NCI-H1436 treated with DMSO at 0.1 percent for 48 hours (cell line): ENCODE measurements around the gene CR2.
"Not testable (repeated sequence)": the region's sequence is repeated elsewhere in the genome, so short reads cannot be mapped to it uniquely, and the experiment has no call there.

ENCODE experiments used
- DNase-seq: peaks from one replicate; lab custom pipeline; 2025; lab: John Stamatoyannopoulos, UW

CR2 gene

DNA sequence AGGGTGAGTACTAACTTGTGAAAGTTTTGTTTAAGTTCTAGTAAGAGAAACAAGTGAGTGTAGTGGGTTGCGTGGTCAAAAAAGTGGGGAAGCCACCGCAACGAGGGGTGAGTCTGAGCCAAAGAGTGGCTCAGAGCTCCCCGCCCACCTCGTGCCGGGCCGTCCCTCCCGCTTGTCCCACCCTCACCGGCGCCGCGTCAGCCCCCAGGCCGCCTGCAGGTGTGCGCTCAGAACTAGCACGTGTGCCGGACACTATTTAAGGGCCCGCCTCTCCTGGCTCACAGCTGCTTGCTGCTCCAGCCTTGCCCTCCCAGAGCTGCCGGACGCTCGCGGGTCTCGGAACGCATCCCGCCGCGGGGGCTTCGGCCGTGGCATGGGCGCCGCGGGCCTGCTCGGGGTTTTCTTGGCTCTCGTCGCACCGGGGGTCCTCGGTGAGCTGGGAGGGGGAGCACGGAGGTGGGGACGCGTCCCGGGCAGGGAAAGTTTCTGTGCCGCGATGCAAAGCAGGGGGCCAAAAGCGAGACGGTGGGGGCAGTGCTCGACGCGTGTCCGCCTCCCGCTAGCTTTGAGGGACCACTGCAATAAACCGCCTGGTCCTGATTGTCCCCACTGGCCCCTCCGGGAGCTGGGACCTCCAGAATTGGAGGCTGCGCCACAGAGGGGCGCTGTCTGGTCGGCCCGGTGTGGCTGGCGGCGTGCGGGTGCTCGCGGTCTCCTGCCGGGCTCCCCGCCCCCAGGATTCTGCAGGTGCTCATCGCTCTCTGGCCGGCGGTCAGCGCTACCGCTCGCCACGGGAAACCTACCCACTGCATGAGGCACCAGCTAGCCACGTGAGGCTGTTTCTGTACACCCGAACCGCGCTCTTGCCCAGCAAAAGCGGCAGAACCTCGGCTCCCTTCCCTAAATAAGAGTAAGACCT, at the start of gene CR2:
Gene CR2, plus strand, starts transcription at position 283 of the 919 bp plus-strand sequence. Its CDS starts 91 bp downstream, at position 374.
- no peak for DNase-seq

DNA sequence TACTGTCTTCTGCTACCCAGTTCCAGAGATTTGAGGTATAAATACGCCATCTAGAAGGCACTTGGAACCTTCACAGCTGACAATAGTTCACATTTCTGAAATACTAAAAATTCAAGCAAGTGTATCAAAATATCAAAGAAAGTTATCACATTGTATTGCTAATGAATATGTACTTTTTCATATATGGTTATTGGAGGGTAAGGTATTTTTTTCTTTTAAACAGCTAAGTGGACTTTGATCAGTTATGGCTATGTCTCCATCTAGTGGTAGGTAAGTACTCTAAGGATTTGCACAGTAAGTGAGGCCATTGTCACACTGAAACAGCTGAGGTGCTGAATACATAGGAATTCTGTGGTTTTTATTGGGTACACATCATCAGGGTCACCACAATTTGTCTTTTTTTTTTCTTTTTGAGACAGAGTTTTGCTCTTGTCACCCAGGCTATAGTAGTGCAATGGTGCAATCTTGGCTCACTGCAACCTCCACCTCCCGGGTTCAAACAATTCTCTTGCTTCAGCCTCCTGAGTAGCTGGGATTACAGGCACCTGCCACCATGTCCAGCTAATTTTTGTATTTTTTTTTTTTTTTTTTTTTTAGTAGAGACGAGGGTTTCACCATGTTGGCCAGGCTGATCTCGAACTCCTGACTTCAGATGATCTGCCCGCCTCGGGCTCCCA, 49.1 kb upstream of the CR2 start:
- DNase-seq, result peak; percentile 41

DNA sequence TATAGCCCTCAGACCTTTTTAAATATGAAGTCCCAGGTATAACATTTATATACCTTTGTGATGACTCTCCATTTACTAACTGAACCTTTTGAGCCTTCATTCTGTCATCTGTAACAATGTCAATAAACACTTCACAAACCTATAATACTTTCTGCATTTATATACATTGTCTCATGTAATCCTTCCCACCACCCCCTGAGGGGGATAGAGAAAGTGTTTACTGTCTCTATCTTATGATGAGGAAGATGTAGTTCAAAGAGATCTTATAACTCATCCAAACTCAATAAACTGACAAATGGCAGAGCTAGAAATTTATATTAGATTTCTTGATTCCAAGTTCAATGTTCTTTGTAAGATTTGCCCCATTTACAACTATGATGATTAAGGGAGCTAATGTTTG, 48.3 kb upstream of the CR2 start:
- no peak for DNase-seq

- no peak for DNase-seq
Measured at GRCh38 chr1:207407655-207408260, 46.4 kb upstream of the CR2 start.

- DNase-seq, result no peak
Measured at GRCh38 chr1:207412845-207413244, 41.3 kb upstream of the CR2 start.

- DNase-seq, result no peak
Measured at GRCh38 chr1:207414606-207415108, 39.5 kb upstream of the CR2 start.

DNA sequence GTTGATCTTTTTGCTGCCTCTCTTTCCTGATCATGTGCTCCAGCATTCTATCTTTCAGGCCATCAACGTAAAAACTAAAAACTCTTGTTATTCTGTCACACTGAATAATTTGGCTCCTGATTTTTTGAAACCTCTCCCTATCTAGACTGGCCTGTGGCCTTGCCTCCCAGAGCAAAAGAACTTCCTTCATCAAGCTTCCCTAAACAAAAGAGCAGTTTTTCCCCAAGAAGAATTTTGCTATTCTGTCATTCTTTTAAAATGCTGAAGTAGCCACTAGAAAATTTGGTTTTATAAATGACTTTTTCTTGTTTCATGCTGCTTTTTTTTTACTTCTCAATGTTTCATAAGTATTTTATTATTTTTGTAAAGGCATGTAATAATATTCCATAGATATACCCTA, 37.1 kb upstream of the CR2 start:
- DNase-seq, result no peak

- no peak for DNase-seq
Measured at GRCh38 chr1:207418351-207418750, 35.8 kb upstream of the CR2 start.

DNA sequence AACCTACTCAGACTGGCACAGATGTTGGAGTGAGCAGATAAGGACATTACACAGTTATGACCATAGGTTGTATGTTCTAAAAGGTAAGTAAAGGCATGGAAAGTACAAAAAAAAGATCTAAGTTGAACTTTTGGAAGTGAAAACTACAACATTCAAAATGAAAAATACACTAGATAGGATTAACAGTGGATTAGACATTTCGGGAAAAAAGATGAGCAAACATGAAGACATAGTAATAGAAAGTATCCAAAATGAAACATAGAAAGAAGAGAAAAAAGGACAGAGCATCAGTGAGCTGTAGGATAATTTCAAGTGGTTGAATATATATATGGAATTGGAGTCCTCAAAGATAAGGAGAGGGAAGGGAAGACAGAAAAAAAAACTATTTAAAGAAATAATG, 34.0 kb upstream of the CR2 start:
- no peak for DNase-seq

DNA sequence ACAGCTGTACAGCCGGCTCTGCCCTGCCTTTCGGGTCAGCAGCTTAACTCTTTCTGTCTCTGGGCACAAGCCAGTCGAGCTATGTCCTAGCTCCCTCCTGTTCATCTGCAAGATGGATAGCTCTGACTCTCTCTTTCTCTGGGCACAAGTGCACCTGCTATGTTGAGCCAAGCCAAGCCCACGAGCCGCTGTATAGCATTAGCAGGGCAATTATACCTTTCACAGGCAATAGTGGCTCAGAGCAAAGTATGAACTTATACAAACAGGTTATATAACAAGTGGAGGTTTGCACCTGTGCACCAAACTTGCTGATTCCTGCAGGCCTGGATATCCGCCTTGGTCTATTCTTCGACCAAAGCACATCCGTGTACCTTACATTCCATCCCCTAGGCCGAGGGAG, 33.0 kb upstream of the CR2 start:
- no peak for DNase-seq

GRCh38 chr1:207423560-207424292, 30.4 kb upstream of the CR2 start:
- DNase-seq, result no peak

DNA sequence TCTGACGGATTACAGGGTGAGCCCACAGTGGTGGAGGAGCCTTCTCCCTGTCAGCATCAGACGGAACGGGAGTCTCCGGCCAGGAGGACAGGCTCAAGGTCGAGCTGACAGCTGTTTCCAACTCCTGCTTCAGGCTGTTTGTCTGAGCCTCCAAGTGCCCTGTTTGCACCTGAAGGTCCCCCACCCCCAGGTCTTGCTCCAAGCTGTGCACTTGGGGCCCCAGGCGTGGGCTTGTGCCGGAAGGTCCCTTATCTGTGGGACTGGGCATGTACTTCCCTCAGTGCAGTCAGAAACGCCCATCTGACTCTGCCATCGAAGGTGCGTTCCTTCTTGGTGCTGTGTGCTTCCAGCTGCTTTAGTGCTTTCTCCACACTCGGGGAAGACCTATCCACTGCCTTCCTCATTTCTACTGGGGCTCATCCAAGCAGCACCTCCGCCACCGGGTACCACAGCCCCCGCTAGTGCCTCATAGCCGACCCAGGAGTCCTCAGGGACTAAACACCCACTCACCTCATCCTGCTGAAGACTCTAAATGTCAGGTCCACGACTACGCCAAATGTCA, 29.5 kb upstream of the CR2 start:
- no peak for DNase-seq

- DNase-seq, result no peak
Measured at GRCh38 chr1:207427832-207428585, 26.1 kb upstream of the CR2 start.

GRCh38 chr1:207428783-207429182, 25.3 kb upstream of the CR2 start:
- no peak for DNase-seq

DNA sequence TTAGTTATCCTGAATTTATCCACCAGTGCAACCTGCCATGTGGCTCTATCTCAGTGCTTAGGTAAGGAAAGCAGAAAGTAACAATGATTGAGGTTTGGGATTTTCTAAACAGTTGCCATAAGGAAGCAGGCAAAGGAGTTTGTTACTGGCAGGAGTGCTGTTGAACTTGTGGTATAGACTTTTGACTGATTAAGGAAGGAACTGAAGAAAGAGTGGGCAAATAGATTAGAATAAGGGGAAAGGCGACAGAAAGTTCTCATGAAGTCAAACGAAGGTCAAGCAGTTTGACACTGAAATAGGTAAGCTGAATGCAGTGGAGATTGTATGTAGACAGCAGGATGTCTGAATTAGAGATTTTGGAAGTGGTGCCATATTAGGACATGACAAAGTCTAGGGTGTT, 24.2 kb upstream of the CR2 start:
- no peak for DNase-seq

DNA sequence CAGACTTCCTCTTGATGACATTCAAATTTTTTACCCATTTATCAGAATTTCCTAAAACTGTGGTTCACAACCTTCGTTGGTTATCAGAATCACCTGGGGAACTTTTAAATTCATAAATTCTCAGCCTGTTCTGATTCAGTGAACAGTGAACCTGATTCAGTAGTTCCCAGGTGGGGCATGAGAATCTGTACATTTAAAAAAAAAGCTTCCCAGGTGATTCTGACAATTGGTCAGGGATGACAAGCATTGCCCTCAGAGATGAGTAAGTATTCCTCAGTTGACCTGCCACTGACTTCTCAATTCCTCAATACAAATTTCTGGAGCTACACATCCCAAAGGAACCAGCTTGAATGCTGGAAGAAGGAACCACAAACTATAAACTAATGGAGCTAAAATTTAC, 23.5 kb upstream of the CR2 start:
- DNase-seq, result no peak

DNA sequence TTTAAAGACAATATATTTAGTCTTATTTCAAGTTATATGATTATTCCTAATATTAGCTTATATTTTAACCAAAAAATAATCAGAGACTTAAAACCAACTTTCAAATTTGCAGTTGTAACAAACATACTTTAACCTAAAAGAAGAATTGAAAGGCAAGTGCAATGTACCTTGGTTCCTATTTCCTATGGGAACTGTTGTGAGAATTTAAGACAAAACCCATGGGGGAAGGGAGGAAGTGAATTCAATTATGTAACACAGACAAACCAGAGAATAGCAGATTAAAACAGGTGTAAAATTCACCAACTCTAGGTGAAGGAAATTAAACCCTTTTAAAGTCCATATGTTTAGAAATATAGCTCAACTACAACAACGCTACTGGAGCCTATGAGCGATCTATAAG, 22.6 kb upstream of the CR2 start:
- DNase-seq, result no peak

DNA sequence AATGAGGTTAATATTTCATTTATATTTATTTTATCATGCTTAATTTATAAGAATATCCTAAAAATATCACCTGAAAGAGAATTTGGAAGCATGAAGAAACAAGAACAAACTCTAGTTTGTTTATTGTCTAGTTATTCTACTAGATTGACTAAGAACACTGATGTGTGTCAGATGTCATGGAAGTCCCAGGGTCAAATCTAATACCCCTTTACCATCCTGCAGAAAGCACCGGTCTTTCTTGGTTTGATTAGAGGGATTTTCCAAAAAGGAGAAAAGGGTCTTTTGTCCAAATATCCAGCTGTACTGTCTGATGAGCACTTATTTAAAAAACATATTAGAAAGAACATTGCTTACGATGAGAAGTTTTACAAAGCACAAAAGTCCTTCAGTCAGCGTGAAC, 20.7 kb upstream of the CR2 start:
- DNase-seq, result no peak

DNA sequence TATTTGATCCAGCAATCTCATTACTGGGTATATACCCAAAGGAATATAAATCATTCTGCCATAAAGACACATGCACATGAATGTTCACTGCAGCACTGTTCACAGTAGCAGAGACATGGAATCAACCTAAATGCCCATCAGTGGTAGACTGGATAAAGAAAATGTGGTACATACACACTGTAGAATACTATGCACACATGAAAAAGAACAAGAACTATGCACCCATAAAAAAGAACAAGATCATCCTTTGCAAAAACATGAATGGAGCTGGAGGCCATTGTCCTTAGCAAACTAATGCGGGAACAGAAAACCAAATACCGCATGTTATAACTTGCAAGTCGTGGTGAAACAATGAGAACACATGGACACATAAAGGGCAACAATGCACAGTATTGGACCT, 17.4 kb upstream of the CR2 start:
- DNase-seq, result not testable (repeated sequence)

DNA sequence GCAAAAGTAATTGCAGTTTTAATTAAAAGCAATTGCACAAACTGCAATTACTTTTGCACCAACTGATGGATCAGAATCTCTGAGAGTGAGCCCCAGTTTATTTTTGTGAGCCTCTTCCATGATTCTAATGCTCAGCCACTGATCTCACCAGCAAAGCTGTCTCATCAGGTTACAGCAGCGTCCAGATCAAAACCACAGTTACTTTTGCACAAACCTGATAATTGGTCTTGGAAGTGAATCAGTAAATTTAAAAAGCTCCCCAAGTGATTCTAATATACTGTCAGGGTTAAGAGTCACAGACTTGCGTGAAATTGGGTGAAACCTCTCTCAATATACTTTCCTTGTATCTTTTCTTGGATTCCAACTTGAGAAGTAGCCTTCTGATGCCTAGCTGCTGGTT, 13.5 kb upstream of the CR2 start:
- DNase-seq, result no peak
